HepG2 (cell line): ENCODE data around the gene PSMC3IP. TPM values are rescaled to one million over a fixed set of nuclear protein-coding genes. Genes with fewer than 3 reads are reported as not detected.

ENCODE experiments used
- EP300 ChIP-seq, 3 experiments: sonication (generic) in 1 of 3; formaldehyde crosslinking in 1 of 3; IDR thresholded peaks; 2 replicates each; pipeline versions ENCODE4 v1.5.1 to v1.6.1; 2011 to 2020; ENCODE audit warnings: low read depth in 2 of 3, low read length in 2 of 3, borderline replicate concordance in 1 of 3, improper control_type of control experiment in 1 of 3, mild to moderate bottlenecking in 1 of 3, missing genetic modification reagents in 1 of 3, moderate library complexity in 1 of 3
- HCFC1 ChIP-seq: fragments of 150-350 bp; IDR thresholded peaks from 2 replicates; pipeline ENCODE4 v1.6.1; 2014; ENCODE audit warnings: low read depth, low read length
- MIER2 ChIP-seq: IDR thresholded peaks from 2 replicates; pipeline ENCODE4 v1.6.1; 2016; ENCODE audit warnings: missing biosample characterization, missing genetic modification reagents
- PHF20 ChIP-seq: sonication (generic); formaldehyde crosslinking; IDR thresholded peaks from 2 replicates; pipeline ENCODE4 v1.5.0; 2020; ENCODE audit warnings: mild to moderate bottlenecking, missing genetic modification reagents
- PHF5A ChIP-seq: IDR thresholded peaks from one replicate; pipeline ENCODE4 v1.6.1; 2018; ENCODE audit warnings: low read depth, missing genetic modification reagents; ENCODE audit not compliant: unreplicated experiment
- SMARCE1 ChIP-seq: fragments of 450-650 bp; IDR thresholded peaks from 2 replicates; pipeline ENCODE4 v1.6.1; 2017; ENCODE audit warnings: borderline replicate concordance
- ZNF121 ChIP-seq: sonication (generic); formaldehyde crosslinking; IDR thresholded peaks from 2 replicates; pipeline ENCODE4 v1.5.0; 2020; ENCODE audit warnings: mild to moderate bottlenecking, missing genetic modification reagents
- ZNF747 ChIP-seq: sonication (generic); formaldehyde crosslinking; IDR thresholded peaks from 2 replicates; pipeline ENCODE4 v1.8.1; 2023; ENCODE audit warnings: missing genetic modification reagents, mild to moderate bottlenecking, borderline replicate concordance
- polyA plus RNA-seq, 8 experiments: library from polyadenylated mRNA; depleted of rRNA in 3 of 8; stranded (reverse) in 7 of 8; unstranded in 1 of 8; fragments of >200 nt; fragmentation: Illumina TruSeq in 4 of 8; extraction: Trizol in 4 of 8; gene quantifications; 2 replicates each; pipeline versions ENCODE4 v1.2.1 to v1.2.3, GENCODE V29; 2011 to 2016; ENCODE audit warnings: low read depth in 4 of 8, missing spikeins in 1 of 8, mixed read lengths in 1 of 8; ENCODE audit not compliant: insufficient read depth in 1 of 8
- total RNA-seq, 5 experiments: library from RNA; depleted of rRNA; stranded (reverse); fragments of >200 nt; fragmentation: Illumina TruSeq; extraction: Trizol; gene quantifications; 2 replicates each; pipeline ENCODE4 v1.2.3, GENCODE V29; 2016; ENCODE audit warnings: low read depth in 1 of 5
- TF ChIP-seq, protein P1 (sequence below): sonication (generic); formaldehyde crosslinking; IDR thresholded peaks from 2 replicates; pipeline ENCODE4 v1.5.1; 2020; ENCODE audit warnings: missing genetic modification reagents, mild to moderate bottlenecking, borderline replicate concordance
- TF ChIP-seq, protein P2 (sequence below): sonication (generic); formaldehyde crosslinking; IDR thresholded peaks from 2 replicates; pipeline ENCODE4 v1.5.1; 2020; ENCODE audit warnings: missing genetic modification reagents, mild to moderate bottlenecking, borderline replicate concordance
- TF ChIP-seq, protein P3 (sequence below): IDR thresholded peaks from 2 replicates; pipeline ENCODE4 v1.6.1; 2016
- TF ChIP-seq, protein P4 (sequence below): sonication (generic); formaldehyde crosslinking; IDR thresholded peaks from 2 replicates; pipeline ENCODE4 v1.4.0; 2020; ENCODE audit warnings: missing genetic modification reagents
- TF ChIP-seq, protein P5 (sequence below): IDR thresholded peaks from 2 replicates; pipeline ENCODE4 v1.6.1; 2016; ENCODE audit warnings: low read depth, missing genetic modification reagents, missing compliant biosample characterization

Gene PSMC3IP
- total and polyA plus RNA-seq, 2 of the 13 experiments (the other 11 are each of a cell fraction or from before 2014, with no cell fraction given), result 6.5 to 22.4 TPM

DNA sequence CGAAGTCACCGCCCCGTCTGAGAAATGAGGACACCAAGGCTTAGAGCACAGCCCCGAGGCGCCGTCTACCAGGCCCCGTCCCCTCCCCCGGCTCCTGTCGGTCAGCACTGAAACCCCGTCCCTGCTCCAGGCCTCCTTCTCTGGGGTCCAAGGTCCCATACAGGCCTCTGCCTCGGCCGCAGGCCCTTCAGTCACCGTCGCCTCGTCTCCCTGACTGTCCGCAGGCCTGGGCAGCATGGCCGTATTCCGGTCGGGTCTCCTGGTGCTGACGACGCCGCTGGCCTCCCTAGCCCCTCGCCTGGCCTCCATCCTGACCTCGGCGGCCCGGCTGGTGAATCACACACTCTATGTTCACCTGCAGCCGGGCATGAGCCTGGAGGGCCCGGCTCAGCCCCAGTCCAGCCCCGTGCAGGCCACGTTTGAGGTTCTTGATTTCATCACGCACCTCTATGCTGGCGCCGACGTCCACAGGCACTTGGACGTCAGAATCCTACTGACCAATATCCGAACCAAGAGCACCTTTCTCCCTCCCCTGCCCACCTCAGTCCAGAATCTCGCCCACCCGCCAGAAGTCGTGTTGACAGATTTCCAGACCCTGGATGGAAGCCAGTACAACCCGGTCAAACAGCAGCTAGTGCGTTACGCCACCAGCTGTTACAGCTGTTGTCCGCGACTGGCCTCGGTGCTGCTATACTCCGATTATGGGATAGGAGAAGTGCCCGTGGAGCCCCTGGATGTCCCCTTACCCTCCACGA, 15.0 kb downstream of the PSMC3IP start (continued):
- TF ChIP-seq, protein P1, sequence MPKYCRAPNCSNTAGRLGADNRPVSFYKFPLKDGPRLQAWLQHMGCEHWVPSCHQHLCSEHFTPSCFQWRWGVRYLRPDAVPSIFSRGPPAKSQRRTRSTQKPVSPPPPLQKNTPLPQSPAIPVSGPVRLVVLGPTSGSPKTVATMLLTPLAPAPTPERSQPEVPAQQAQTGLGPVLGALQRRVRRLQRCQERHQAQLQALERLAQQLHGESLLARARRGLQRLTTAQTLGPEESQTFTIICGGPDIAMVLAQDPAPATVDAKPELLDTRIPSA (CRISPR knock-in tag), result peak; percentile 23; the same call in 1 of the 2 replicates
- TF ChIP-seq MIER2 (CRISPR knock-in tag) (no peak), ZNF121 (CRISPR knock-in tag) (no peak; the same call in 1 of the 2 replicates), EP300 (IDR thresholded peaks at IDR 0.05; ENCODE audit: low read depth in 2 of 2, low read length in 2 of 2) (no peak), EP300 (CRISPR knock-in tag; IDR thresholded peaks at IDR 0.05; ENCODE audit: borderline replicate concordance) (no peak), PHF5A (CRISPR knock-in tag) (no peak), ZNF747 (no peak), HCFC1 (no peak), PHF20 (no peak; the same call in 1 of the 2 replicates), SMARCE1 (no peak)
- TF ChIP-seq, protein P2, sequence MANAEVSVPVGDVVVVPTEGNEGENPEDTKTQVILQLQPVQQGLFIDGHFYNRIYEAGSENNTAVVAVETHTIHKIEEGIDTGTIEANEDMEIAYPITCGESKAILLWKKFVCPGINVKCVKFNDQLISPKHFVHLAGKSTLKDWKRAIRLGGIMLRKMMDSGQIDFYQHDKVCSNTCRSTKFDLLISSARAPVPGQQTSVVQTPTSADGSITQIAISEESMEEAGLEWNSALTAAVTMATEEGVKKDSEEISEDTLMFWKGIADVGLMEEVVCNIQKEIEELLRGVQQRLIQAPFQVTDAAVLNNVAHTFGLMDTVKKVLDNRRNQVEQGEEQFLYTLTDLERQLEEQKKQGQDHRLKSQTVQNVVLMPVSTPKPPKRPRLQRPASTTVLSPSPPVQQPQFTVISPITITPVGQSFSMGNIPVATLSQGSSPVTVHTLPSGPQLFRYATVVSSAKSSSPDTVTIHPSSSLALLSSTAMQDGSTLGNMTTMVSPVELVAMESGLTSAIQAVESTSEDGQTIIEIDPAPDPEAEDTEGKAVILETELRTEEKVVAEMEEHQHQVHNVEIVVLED (CRISPR knock-in tag), result no peak; the same call in 1 of the 2 replicates
- TF ChIP-seq, protein P3, sequence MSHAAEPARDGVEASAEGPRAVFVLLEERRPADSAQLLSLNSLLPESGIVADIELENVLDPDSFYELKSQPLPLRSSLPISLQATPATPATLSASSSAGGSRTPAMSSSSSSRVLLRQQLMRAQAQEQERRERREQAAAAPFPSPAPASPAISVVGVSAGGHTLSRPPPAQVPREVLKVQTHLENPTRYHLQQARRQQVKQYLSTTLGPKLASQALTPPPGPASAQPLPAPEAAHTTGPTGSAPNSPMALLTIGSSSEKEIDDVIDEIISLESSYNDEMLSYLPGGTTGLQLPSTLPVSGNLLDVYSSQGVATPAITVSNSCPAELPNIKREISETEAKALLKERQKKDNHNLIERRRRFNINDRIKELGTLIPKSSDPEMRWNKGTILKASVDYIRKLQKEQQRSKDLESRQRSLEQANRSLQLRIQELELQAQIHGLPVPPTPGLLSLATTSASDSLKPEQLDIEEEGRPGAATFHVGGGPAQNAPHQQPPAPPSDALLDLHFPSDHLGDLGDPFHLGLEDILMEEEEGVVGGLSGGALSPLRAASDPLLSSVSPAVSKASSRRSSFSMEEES (CRISPR knock-in tag), result no peak
- TF ChIP-seq, protein P4, sequence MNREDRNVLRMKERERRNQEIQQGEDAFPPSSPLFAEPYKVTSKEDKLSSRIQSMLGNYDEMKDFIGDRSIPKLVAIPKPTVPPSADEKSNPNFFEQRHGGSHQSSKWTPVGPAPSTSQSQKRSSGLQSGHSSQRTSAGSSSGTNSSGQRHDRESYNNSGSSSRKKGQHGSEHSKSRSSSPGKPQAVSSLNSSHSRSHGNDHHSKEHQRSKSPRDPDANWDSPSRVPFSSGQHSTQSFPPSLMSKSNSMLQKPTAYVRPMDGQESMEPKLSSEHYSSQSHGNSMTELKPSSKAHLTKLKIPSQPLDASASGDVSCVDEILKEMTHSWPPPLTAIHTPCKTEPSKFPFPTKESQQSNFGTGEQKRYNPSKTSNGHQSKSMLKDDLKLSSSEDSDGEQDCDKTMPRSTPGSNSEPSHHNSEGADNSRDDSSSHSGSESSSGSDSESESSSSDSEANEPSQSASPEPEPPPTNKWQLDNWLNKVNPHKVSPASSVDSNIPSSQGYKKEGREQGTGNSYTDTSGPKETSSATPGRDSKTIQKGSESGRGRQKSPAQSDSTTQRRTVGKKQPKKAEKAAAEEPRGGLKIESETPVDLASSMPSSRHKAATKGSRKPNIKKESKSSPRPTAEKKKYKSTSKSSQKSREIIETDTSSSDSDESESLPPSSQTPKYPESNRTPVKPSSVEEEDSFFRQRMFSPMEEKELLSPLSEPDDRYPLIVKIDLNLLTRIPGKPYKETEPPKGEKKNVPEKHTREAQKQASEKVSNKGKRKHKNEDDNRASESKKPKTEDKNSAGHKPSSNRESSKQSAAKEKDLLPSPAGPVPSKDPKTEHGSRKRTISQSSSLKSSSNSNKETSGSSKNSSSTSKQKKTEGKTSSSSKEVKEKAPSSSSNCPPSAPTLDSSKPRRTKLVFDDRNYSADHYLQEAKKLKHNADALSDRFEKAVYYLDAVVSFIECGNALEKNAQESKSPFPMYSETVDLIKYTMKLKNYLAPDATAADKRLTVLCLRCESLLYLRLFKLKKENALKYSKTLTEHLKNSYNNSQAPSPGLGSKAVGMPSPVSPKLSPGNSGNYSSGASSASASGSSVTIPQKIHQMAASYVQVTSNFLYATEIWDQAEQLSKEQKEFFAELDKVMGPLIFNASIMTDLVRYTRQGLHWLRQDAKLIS, result no peak
- TF ChIP-seq, protein P5, sequence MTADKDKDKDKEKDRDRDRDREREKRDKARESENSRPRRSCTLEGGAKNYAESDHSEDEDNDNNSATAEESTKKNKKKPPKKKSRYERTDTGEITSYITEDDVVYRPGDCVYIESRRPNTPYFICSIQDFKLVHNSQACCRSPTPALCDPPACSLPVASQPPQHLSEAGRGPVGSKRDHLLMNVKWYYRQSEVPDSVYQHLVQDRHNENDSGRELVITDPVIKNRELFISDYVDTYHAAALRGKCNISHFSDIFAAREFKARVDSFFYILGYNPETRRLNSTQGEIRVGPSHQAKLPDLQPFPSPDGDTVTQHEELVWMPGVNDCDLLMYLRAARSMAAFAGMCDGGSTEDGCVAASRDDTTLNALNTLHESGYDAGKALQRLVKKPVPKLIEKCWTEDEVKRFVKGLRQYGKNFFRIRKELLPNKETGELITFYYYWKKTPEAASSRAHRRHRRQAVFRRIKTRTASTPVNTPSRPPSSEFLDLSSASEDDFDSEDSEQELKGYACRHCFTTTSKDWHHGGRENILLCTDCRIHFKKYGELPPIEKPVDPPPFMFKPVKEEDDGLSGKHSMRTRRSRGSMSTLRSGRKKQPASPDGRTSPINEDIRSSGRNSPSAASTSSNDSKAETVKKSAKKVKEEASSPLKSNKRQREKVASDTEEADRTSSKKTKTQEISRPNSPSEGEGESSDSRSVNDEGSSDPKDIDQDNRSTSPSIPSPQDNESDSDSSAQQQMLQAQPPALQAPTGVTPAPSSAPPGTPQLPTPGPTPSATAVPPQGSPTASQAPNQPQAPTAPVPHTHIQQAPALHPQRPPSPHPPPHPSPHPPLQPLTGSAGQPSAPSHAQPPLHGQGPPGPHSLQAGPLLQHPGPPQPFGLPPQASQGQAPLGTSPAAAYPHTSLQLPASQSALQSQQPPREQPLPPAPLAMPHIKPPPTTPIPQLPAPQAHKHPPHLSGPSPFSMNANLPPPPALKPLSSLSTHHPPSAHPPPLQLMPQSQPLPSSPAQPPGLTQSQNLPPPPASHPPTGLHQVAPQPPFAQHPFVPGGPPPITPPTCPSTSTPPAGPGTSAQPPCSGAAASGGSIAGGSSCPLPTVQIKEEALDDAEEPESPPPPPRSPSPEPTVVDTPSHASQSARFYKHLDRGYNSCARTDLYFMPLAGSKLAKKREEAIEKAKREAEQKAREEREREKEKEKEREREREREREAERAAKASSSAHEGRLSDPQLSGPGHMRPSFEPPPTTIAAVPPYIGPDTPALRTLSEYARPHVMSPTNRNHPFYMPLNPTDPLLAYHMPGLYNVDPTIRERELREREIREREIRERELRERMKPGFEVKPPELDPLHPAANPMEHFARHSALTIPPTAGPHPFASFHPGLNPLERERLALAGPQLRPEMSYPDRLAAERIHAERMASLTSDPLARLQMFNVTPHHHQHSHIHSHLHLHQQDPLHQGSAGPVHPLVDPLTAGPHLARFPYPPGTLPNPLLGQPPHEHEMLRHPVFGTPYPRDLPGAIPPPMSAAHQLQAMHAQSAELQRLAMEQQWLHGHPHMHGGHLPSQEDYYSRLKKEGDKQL (CRISPR knock-in tag), result no peak; the same call in 1 of the 2 replicates
